HepG2 (cell line): ENCODE data around the gene KRTAP12-2.

Source experiments
- HDAC6 ChIP-seq: fragments of 200-600 bp; sonication (generic); IDR thresholded peaks from 2 replicates; pipeline ENCODE4 v1.7.0; 2017; ENCODE audit warnings: mild to moderate bottlenecking, antibody characterized with exemption, low read length, low read depth
- ISX ChIP-seq: sonication (generic); formaldehyde crosslinking; conservative IDR thresholded peaks from 2 replicates; pipeline ENCODE4 v1.5.0; 2020; ENCODE audit warnings: missing genetic modification reagents
- POLR2AphosphoS5 ChIP-seq: IDR thresholded peaks from 2 replicates; pipeline ENCODE4 v1.6.1; 2012; ENCODE audit warnings: low read depth, low read length
- TBP ChIP-seq: sonication (generic); formaldehyde crosslinking; IDR thresholded peaks from 2 replicates; pipeline ENCODE4 v1.5.0; 2020; ENCODE audit warnings: missing genetic modification reagents
- ZNF292 ChIP-seq: sonication (generic); formaldehyde crosslinking; IDR thresholded peaks from 2 replicates; pipeline ENCODE4 v1.8.1; 2022; ENCODE audit warnings: mild to moderate bottlenecking, low read depth, missing genetic modification reagents, borderline replicate concordance
- ZNF510 ChIP-seq: sonication (generic); formaldehyde crosslinking; IDR thresholded peaks from 2 replicates; pipeline ENCODE4 v1.4.0; 2020; ENCODE audit warnings: low read depth, mild to moderate bottlenecking, missing genetic modification reagents
- TF ChIP-seq, protein P1 (sequence below): sonication (generic); formaldehyde crosslinking; IDR thresholded peaks from 2 replicates; pipeline ENCODE4 v1.8.0; 2022; ENCODE audit warnings: low read depth, missing genetic modification reagents
- TF ChIP-seq, protein P2 (sequence below): sonication (generic); formaldehyde crosslinking; conservative IDR thresholded peaks from 2 replicates; pipeline ENCODE4 v1.8.1; 2023; ENCODE audit warnings: missing genetic modification reagents
- TF ChIP-seq, protein P3 (sequence below): sonication (generic); formaldehyde crosslinking; conservative IDR thresholded peaks from 2 replicates; pipeline ENCODE4 v1.4.0; 2020; ENCODE audit warnings: missing genetic modification reagents
- TF ChIP-seq, protein P4 (sequence below): IDR thresholded peaks from 2 replicates; pipeline ENCODE4 v1.6.1; 2016; ENCODE audit warnings: missing biosample characterization, missing genetic modification reagents, low read depth

DNA sequence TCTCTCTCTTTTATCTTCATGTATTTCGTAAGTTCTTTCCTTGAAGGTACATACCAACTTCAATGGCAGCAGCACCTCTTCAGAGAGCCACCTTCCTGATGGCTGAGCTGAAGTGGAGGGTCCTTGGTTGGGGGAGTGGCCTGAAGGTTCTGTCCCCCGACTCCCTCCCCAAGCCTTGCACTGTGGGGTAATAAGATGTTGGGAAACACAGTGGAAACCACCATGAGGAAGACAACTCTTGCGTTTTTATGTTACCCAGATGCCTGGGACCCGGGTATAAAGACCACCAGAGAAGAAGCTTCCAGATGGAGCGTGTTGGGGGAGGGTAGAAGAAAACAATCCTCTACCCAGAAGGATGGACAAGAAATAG, 8.2 kb downstream of the KRTAP12-2 start:
- TF ChIP-seq ZNF292 (CRISPR knock-in tag) = no peak
- no peak for TF ChIP-seq TBP (CRISPR knock-in tag)
- TF ChIP-seq, protein P1, sequence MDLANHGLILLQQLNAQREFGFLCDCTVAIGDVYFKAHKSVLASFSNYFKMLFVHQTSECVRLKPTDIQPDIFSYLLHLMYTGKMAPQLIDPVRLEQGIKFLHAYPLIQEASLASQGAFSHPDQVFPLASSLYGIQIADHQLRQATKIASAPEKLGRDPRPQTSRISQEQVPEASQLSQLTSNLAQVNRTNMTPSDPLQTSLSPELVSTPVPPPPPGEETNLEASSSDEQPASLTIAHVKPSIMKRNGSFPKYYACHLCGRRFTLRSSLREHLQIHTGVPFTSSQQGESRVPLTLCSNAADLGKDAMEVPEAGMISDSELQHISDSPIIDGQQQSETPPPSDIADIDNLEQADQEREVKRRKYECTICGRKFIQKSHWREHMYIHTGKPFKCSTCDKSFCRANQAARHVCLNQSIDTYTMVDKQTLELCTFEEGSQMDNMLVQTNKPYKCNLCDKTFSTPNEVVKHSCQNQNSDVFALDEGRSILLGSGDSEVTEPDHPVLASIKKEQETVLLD (CRISPR knock-in tag) = no peak
- TF ChIP-seq, protein P2, sequence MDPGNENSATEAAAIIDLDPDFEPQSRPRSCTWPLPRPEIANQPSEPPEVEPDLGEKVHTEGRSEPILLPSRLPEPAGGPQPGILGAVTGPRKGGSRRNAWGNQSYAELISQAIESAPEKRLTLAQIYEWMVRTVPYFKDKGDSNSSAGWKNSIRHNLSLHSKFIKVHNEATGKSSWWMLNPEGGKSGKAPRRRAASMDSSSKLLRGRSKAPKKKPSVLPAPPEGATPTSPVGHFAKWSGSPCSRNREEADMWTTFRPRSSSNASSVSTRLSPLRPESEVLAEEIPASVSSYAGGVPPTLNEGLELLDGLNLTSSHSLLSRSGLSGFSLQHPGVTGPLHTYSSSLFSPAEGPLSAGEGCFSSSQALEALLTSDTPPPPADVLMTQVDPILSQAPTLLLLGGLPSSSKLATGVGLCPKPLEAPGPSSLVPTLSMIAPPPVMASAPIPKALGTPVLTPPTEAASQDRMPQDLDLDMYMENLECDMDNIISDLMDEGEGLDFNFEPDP (CRISPR knock-in tag) = no peak
- TF ChIP-seq HDAC6 = no peak
- TF ChIP-seq, protein P3, sequence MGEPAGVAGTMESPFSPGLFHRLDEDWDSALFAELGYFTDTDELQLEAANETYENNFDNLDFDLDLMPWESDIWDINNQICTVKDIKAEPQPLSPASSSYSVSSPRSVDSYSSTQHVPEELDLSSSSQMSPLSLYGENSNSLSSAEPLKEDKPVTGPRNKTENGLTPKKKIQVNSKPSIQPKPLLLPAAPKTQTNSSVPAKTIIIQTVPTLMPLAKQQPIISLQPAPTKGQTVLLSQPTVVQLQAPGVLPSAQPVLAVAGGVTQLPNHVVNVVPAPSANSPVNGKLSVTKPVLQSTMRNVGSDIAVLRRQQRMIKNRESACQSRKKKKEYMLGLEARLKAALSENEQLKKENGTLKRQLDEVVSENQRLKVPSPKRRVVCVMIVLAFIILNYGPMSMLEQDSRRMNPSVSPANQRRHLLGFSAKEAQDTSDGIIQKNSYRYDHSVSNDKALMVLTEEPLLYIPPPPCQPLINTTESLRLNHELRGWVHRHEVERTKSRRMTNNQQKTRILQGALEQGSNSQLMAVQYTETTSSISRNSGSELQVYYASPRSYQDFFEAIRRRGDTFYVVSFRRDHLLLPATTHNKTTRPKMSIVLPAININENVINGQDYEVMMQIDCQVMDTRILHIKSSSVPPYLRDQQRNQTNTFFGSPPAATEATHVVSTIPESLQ (CRISPR knock-in tag) = no peak
- TF ChIP-seq, protein P4, sequence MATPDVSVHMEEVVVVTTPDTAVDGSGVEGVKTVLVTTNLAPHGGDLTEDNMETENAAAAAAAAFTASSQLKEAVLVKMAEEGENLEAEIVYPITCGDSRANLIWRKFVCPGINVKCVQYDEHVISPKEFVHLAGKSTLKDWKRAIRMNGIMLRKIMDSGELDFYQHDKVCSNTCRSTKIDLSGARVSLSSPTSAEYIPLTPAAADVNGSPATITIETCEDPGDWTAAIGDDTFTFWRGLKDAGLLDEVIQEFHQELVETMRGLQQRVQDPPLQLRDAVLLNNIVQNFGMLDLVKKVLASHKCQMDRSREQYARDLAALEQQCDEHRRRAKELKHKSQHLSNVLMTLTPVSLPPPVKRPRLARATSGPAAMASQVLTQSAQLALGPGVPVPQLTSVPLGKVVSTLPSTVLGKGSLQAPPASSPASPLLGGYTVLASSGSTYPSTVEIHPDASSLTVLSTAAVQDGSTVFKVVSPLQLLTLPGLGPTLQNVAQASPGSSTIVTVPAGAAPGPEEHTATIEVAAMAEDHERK = no peak
- no peak for TF ChIP-seq ISX (CRISPR knock-in tag)
- TF ChIP-seq POLR2AphosphoS5 = no peak
- no peak for TF ChIP-seq ZNF510 (CRISPR knock-in tag)
